Trophoblast cell (in vitro differentiated cells and primary cell): ENCODE data around the gene CYP17A1.

Experiments
- DNase-seq, 2 donors: peaks; one replicate each; pipeline ENCODE4 v3.0.0-alpha.2; 2016
- H2AFZ ChIP-seq: 2 replicates; pipeline ENCODE4 v1.6.1; 2013; ENCODE audit warnings: low read length, moderate library complexity, mild to moderate bottlenecking; ENCODE audit not compliant: insufficient read depth, poor library complexity
- H2AK5ac ChIP-seq: 2 replicates; pipeline ENCODE4 v1.6.1; 2013; ENCODE audit warnings: mild to moderate bottlenecking, low read length
- H2BK120ac ChIP-seq: 2 replicates; pipeline ENCODE4 v1.6.1; 2013; ENCODE audit warnings: low read length, mild to moderate bottlenecking, moderate library complexity; ENCODE audit not compliant: insufficient read depth, poor library complexity
- H2BK12ac ChIP-seq: 2 replicates; pipeline ENCODE4 v1.6.1; 2013; ENCODE audit warnings: mild to moderate bottlenecking, low read length, moderate library complexity
- H2BK5ac ChIP-seq: 2 replicates; pipeline ENCODE4 v1.6.1; 2013; ENCODE audit warnings: low read length, low read depth, moderate library complexity, mild to moderate bottlenecking; ENCODE audit not compliant: poor library complexity
- H3K14ac ChIP-seq: 2 replicates; pipeline ENCODE4 v1.6.1; 2013; ENCODE audit warnings: mild to moderate bottlenecking, low read length
- H3K18ac ChIP-seq: 2 replicates; pipeline ENCODE4 v1.6.1; 2013; ENCODE audit warnings: mild to moderate bottlenecking, low read length
- H3K23ac ChIP-seq: 2 replicates; pipeline ENCODE4 v1.6.1; 2013; ENCODE audit warnings: low read length
- H3K27ac ChIP-seq: 2 replicates; pipeline ENCODE4 v1.5.1; 2013; ENCODE audit warnings: low read depth, mild to moderate bottlenecking, inconsistent platforms, low read length, moderate library complexity
- H3K27me3 ChIP-seq: 2 replicates; pipeline ENCODE4 v1.6.1; 2013; ENCODE audit warnings: inconsistent platforms, mild to moderate bottlenecking, low read length, moderate library complexity; ENCODE audit not compliant: insufficient read depth
- H3K36me3 ChIP-seq, 2 experiments: 1 replicate in 1 of 2; 2 replicates in 1 of 2; pipeline ENCODE4 v1.6.1; 2013; ENCODE audit warnings: low read length in 2 of 2, mild to moderate bottlenecking in 2 of 2, moderate library complexity in 1 of 2; ENCODE audit not compliant: insufficient read depth in 2 of 2, control insufficient read depth in 1 of 2
- H3K4ac ChIP-seq: 2 replicates; pipeline ENCODE4 v1.6.1; 2013; ENCODE audit warnings: low read depth, mild to moderate bottlenecking, low read length, moderate library complexity
- H3K4me1 ChIP-seq, 2 experiments: 1 replicate in 1 of 2; 2 replicates in 1 of 2; pipeline ENCODE4 v1.6.1; 2013; ENCODE audit warnings: low read length in 2 of 2, mild to moderate bottlenecking in 2 of 2, moderate library complexity in 1 of 2; ENCODE audit not compliant: insufficient read depth in 2 of 2, control insufficient read depth in 1 of 2
- H3K4me2 ChIP-seq: 2 replicates; pipeline ENCODE4 v1.6.1; 2013; ENCODE audit warnings: inconsistent platforms, mild to moderate bottlenecking, low read length, moderate library complexity
- H3K4me3 ChIP-seq: 2 replicates; pipeline ENCODE4 v1.5.1; 2013; ENCODE audit warnings: mild to moderate bottlenecking, low read depth, low read length, inconsistent platforms
- H3K79me1 ChIP-seq: one replicate; pipeline ENCODE4 v1.6.1; 2013; ENCODE audit warnings: low read length
- H3K79me2 ChIP-seq: 2 replicates; pipeline ENCODE4 v1.6.1; 2013; ENCODE audit warnings: low read length, mild to moderate bottlenecking; ENCODE audit not compliant: control insufficient read depth, insufficient read depth, poor library complexity
- H3K9ac ChIP-seq: 2 replicates; pipeline ENCODE4 v1.6.1; 2013; ENCODE audit warnings: mild to moderate bottlenecking, low read length
- H3K9me3 ChIP-seq: 2 replicates; pipeline ENCODE4 v1.6.1; 2013; ENCODE audit warnings: low read depth, mild to moderate bottlenecking, control low read depth, inconsistent platforms, low read length; ENCODE audit not compliant: insufficient read depth
- H4K12ac ChIP-seq: 2 replicates; pipeline ENCODE4 v1.6.1; 2013; ENCODE audit warnings: low read depth, mild to moderate bottlenecking, low read length, moderate library complexity
- H4K8ac ChIP-seq: 2 replicates; pipeline ENCODE4 v1.6.1; 2013; ENCODE audit warnings: low read depth, mild to moderate bottlenecking, low read length, moderate library complexity
- H4K91ac ChIP-seq: one replicate; pipeline ENCODE4 v1.6.1; 2013; ENCODE audit warnings: low read depth, mild to moderate bottlenecking, low read length, moderate library complexity
- WGBS: extraction: QIAGEN DNeasy Blood & Tissue Kit; methylation state at CpG from one replicate; pipeline ENCODE4 v1.1.7; 2013; ENCODE audit warnings: missing lambda C conversion rate; ENCODE audit not compliant: insufficient read length, insufficient coverage; ENCODE audit errors: extremely low coverage; 5-methylcytosine and 5-hydroxymethylcytosine counted together

Gene CYP17A1

GRCh38 chr10:102872163-102872562 is 35.0 kb upstream of the CYP17A1 start:
- H2AK5ac ChIP-seq, result no peak overlapping the region
- no peak for DNase-seq
- H3K4me3 ChIP-seq, result no peak overlapping the region
- 100% methylated on average over 1 of the region's 4 CpGs for WGBS
- H4K12ac ChIP-seq, result no peak overlapping the region
- no peak overlapping the region for H3K18ac ChIP-seq
- H3K27ac ChIP-seq, result no peak overlapping the region
- H2AFZ ChIP-seq, result no peak overlapping the region
- H4K8ac ChIP-seq, result no peak overlapping the region
- H2BK12ac ChIP-seq, result no peak overlapping the region
- peaks cover 5% of the 10 kb centered on the region for H3K79me1 ChIP-seq
- peaks cover 5% of the 10 kb centered on the region in 2 experiments for H3K4me1 ChIP-seq
- H3K27me3 ChIP-seq, result no peaks in the 10 kb centered on the region
- H3K23ac ChIP-seq, result no peak overlapping the region
- H3K4me2 ChIP-seq, result no peak overlapping the region
- H3K79me2 ChIP-seq, result peaks cover 2% of the 10 kb centered on the region
- no peaks in the 10 kb centered on the region for H3K9me3 ChIP-seq
- no peaks in the 10 kb centered on the region for H3K36me3 ChIP-seq
- H2BK5ac ChIP-seq, result no peak overlapping the region
- no peak overlapping the region for H2BK120ac ChIP-seq
- no peak overlapping the region for H3K9ac ChIP-seq
- H4K91ac ChIP-seq, result no peak overlapping the region
- no peak overlapping the region for H3K4ac ChIP-seq
- H3K14ac ChIP-seq, result no peak overlapping the region

GRCh38 chr10:102870221-102870620 is 33.0 kb upstream of the CYP17A1 start:
- Histone ChIP-seq H3K9me3 (no peaks in the 10 kb centered on the region), H3K27me3 (no peaks in the 10 kb centered on the region), H3K23ac (no peak overlapping the region), H3K36me3 (no peaks in the 10 kb centered on the region), H3K79me1 (peaks cover 5% of the 10 kb centered on the region), H3K27ac (no peak overlapping the region), H3K4ac (no peak overlapping the region), H3K4me2 (peak overlapping the region; percentile 73), H3K4me3 (no peak overlapping the region), H2AK5ac (no peak overlapping the region), H4K12ac (no peak overlapping the region), H4K91ac (no peak overlapping the region), H3K18ac (no peak overlapping the region), H2BK5ac (no peak overlapping the region), H2BK120ac (no peak overlapping the region), H4K8ac (no peak overlapping the region), H3K4me1 (peaks cover 5% of the 10 kb centered on the region in 2 experiments), H2BK12ac (no peak overlapping the region), H2AFZ (no peak overlapping the region), H3K9ac (no peak overlapping the region), H3K14ac (no peak overlapping the region), H3K79me2 (peaks cover 2% of the 10 kb centered on the region)
- WGBS, result no CpG with 5 or more reads among the region's 10 CpGs
- DNase-seq, result no peak

- H4K12ac ChIP-seq, result peak within 1 kb of the TSS; percentile 9
- H3K27ac ChIP-seq, result no peak within 1 kb of the TSS
- no peak within 1 kb of the TSS for H2AK5ac ChIP-seq
- peaks cover 2% of the 10 kb centered on the region for H3K79me2 ChIP-seq
- H4K91ac ChIP-seq, result peak within 1 kb of the TSS; percentile 44
- H4K8ac ChIP-seq, result peak within 1 kb of the TSS; percentile 81
- H3K27me3 ChIP-seq, result no peaks in the 10 kb centered on the region
- peak within 1 kb of the TSS; percentile 73 for H3K4me2 ChIP-seq
- no peak within 1 kb of the TSS for H3K9ac ChIP-seq
- peaks cover 5% of the 10 kb centered on the region in 2 experiments for H3K4me1 ChIP-seq
- peak within 1 kb of the TSS; percentile 7 for H3K4ac ChIP-seq
- peak; percentile 10 to 51 for DNase-seq
- H3K14ac ChIP-seq, result peak within 1 kb of the TSS; percentile 16
- H2BK5ac ChIP-seq, result no peak within 1 kb of the TSS
- peak within 1 kb of the TSS; percentile 31 for H2BK120ac ChIP-seq
- H3K23ac ChIP-seq, result no peak within 1 kb of the TSS
- H2AFZ ChIP-seq, result peak within 1 kb of the TSS; percentile 73
- H3K9me3 ChIP-seq, result no peaks in the 10 kb centered on the region
- peaks cover 5% of the 10 kb centered on the region for H3K79me1 ChIP-seq
- H3K4me3 ChIP-seq, result peak within 1 kb of the TSS; percentile 51
- WGBS, result no CpG with 5 or more reads among the region's 63 CpGs
- H2BK12ac ChIP-seq, result no peak within 1 kb of the TSS
- H3K36me3 ChIP-seq, result no peaks in the 10 kb centered on the region
- H3K18ac ChIP-seq, result peak within 1 kb of the TSS; percentile 48
Observed at GRCh38 chr10:102869258-102870198, 32.3 kb upstream of the CYP17A1 start, which contains the start of gene AS3MT. Gene AS3MT, plus strand, starts transcription at chr10:102869470. Its CDS starts 123 bp downstream, at chr10:102869593.

GRCh38 chr10:102868911-102869257 is 31.7 kb upstream of the CYP17A1 start:
- Histone ChIP-seq H2BK5ac (no peak overlapping the region), H4K12ac (no peak overlapping the region), H3K4ac (no peak overlapping the region), H3K36me3 (no peaks in the 10 kb centered on the region), H3K79me2 (peaks cover 2% of the 10 kb centered on the region), H3K14ac (no peak overlapping the region), H3K79me1 (peaks cover 5% of the 10 kb centered on the region), H2BK12ac (no peak overlapping the region), H3K9me3 (no peaks in the 10 kb centered on the region), H4K91ac (no peak overlapping the region), H3K27me3 (no peaks in the 10 kb centered on the region), H3K9ac (no peak overlapping the region), H3K23ac (no peak overlapping the region), H2BK120ac (no peak overlapping the region), H3K27ac (no peak overlapping the region), H2AK5ac (no peak overlapping the region), H3K4me2 (peak overlapping the region; percentile 73), H3K4me1 (peaks cover 5% of the 10 kb centered on the region in 2 experiments), H2AFZ (no peak overlapping the region), H3K4me3 (no peak overlapping the region), H4K8ac (no peak overlapping the region), H3K18ac (no peak overlapping the region)
- DNase-seq, result no peak
- no CpG with 5 or more reads among the region's 5 CpGs for whole genome bisulfite sequencing
